GM12878 (cell line): ENCODE measurements around the gene TBC1D5. TPM values are rescaled to one million over a fixed set of nuclear protein-coding genes. Genes with fewer than 3 reads are reported as not detected.

Source experiments
- ATAC-seq: fragments of 200-7000 bp; cut with Tn5 transposase; 3 replicates; pipeline ENCODE4 v1.9.1; 2020; ENCODE audit warnings: mild to moderate bottlenecking, moderate library complexity
- BruUV-seq: library from RNA; stranded (reverse); fragments of 400-500 nt; replicated peaks from 2 replicates; lab custom pipeline; 2021; lab: Mats Ljungman, UMichigan
- CTCF ChIA-PET: fragments of 300-600 bp; sonication (Branson Sonifier 250); formaldehyde crosslinking; extraction: SDS; loops from one replicate; lab custom pipeline; 2021; ENCODE audit warnings: inconsistent platforms; lab: Yijun Ruan, JAX
- POLR2A ChIA-PET: fragments of 350-600 bp; formaldehyde crosslinking; extraction: SDS; loops from one replicate; lab custom pipeline; 2021; ENCODE audit warnings: inconsistent platforms; lab: Charles Lee
- RAD21 ChIA-PET: fragments of 300-600 bp; sonication (Branson Sonifier 250); formaldehyde crosslinking; loops from one replicate; lab custom pipeline; 2023; ENCODE audit warnings: antibody characterized with exemption; ENCODE audit not compliant: unreplicated experiment; lab: Charles Lee
- SMC1A ChIA-PET: fragments of 300-600 bp; sonication (Branson Sonifier 250); formaldehyde crosslinking; loops from one replicate; lab custom pipeline; 2023; ENCODE audit not compliant: unreplicated experiment, uncharacterized antibody; lab: Charles Lee
- DNase-seq: peaks from one replicate; pipeline ENCODE4 v3.0.0-alpha.2; 2011; ENCODE audit warnings: low read depth, low spot score
- FAIRE-seq: peaks from 3 replicates; lab custom pipeline; 2011; peaks lifted over from hg19 to GRCh38; lab: Jason Lieb, UNC
- H2AFZ ChIP-seq: 2 replicates; pipeline ENCODE4 v1.6.0; 2011; ENCODE audit warnings: low read depth, low read length, control low read depth; ENCODE audit not compliant: control insufficient read depth
- H3K27ac ChIP-seq: 2 replicates; pipeline ENCODE4 v1.5.1; 2011; ENCODE audit warnings: control low read depth; ENCODE audit not compliant: control insufficient read depth, insufficient read depth
- H3K27me3 ChIP-seq, 2 experiments: replicated peaks in 1 of 2; 2 replicates each; pipeline versions ENCODE4 v1.6.0 to v1.6.1; 2011; ENCODE audit warnings: low read length in 1 of 2; ENCODE audit not compliant: control insufficient read depth in 2 of 2, insufficient read depth in 2 of 2
- H3K36me3 ChIP-seq, 2 experiments: 2 replicates each; pipeline ENCODE4 v1.5.1; 2011; ENCODE audit warnings: low read length in 1 of 2; ENCODE audit not compliant: control insufficient read depth in 2 of 2, insufficient read depth in 2 of 2
- H3K4me1 ChIP-seq: 2 replicates; pipeline ENCODE4 v1.6.1; 2011; ENCODE audit warnings: mild to moderate bottlenecking, low read length, moderate library complexity, mixed read lengths; ENCODE audit not compliant: control insufficient read depth, insufficient read depth
- H3K4me2 ChIP-seq: 2 replicates; pipeline ENCODE4 v1.6.0; 2011; ENCODE audit warnings: control low read depth; ENCODE audit not compliant: control insufficient read depth, insufficient read depth
- H3K4me3 ChIP-seq: fragments of 200-600 bp; sonication (generic); 2 replicates; pipeline ENCODE4 v1.5.1; 2016
- H3K79me2 ChIP-seq: 2 replicates; pipeline ENCODE4 v1.6.0; 2011; ENCODE audit warnings: low read length; ENCODE audit not compliant: control insufficient read depth, insufficient read depth
- H3K9ac ChIP-seq: 2 replicates; pipeline ENCODE4 v1.8.0; 2011; ENCODE audit warnings: low read length, control low read depth, mixed read lengths; ENCODE audit not compliant: control insufficient read depth, insufficient read depth
- H3K9me3 ChIP-seq: replicated peaks from 3 replicates; pipeline ENCODE4 v1.5.1; 2011; ENCODE audit warnings: mild to moderate bottlenecking, low read length; ENCODE audit not compliant: control insufficient read depth, insufficient read depth
- H4K20me1 ChIP-seq: 2 replicates; pipeline ENCODE4 v1.6.0; 2011; ENCODE audit not compliant: control insufficient read depth, insufficient read depth
- BRCA1 ChIP-seq: IDR thresholded peaks from 2 replicates; pipeline ENCODE4 v1.6.1; 2011; ENCODE audit warnings: low read depth, low read length, improper control_type of control experiment
- ESRRA ChIP-seq: IDR thresholded peaks from 2 replicates; pipeline ENCODE4 v1.6.1; 2012; ENCODE audit warnings: mild to moderate bottlenecking, low read length, improper control_type of control experiment
- FOXK2 ChIP-seq: fragments of 450-650 bp; IDR thresholded peaks from 2 replicates; pipeline ENCODE4 v1.6.1; 2017; ENCODE audit warnings: mild to moderate bottlenecking, moderate library complexity
- IRF4 ChIP-seq: IDR thresholded peaks from 2 replicates; pipeline ENCODE4 v1.6.1; 2011; ENCODE audit warnings: low read depth, low read length
- JUNB ChIP-seq: IDR thresholded peaks from 2 replicates; pipeline ENCODE4 v1.6.1; 2016; ENCODE audit warnings: antibody characterized with exemption, mild to moderate bottlenecking
- JUND ChIP-seq: IDR thresholded peaks from 2 replicates; pipeline ENCODE4 v1.6.1; 2012; ENCODE audit warnings: low read depth, mild to moderate bottlenecking, low read length, improper control_type of control experiment, moderate library complexity
- PAX8 ChIP-seq: fragments of 450-650 bp; IDR thresholded peaks from 2 replicates; pipeline ENCODE4 v1.6.1; 2017; ENCODE audit warnings: mild to moderate bottlenecking, moderate library complexity
- POLR2AphosphoS5 ChIP-seq: IDR thresholded peaks from 2 replicates; pipeline ENCODE4 v1.6.1; 2011; ENCODE audit warnings: mild to moderate bottlenecking, low read length, inconsistent platforms
- SP1 ChIP-seq: IDR thresholded peaks from one replicate; pipeline ENCODE4 v1.6.1; 2011; ENCODE audit warnings: low read depth, low read length
- SUZ12 ChIP-seq: fragments of 200-600 bp; sonication (generic); IDR thresholded peaks from one replicate; pipeline ENCODE4 v1.6.1; 2018; ENCODE audit warnings: antibody characterized with exemption, mild to moderate bottlenecking; ENCODE audit not compliant: unreplicated experiment
- TAF1 ChIP-seq: IDR thresholded peaks from 2 replicates; pipeline ENCODE4 v1.6.1; 2011; ENCODE audit warnings: mild to moderate bottlenecking, low read depth, low read length, borderline replicate concordance
- WGBS: methylation state at CpG from one replicate; pipeline ENCODE4 v1.1.6; 2016; ENCODE audit warnings: low lambda C conversion rate; ENCODE audit not compliant: insufficient replicate concordance, insufficient coverage; ENCODE audit errors: missing lambda C conversion rate; 5-methylcytosine and 5-hydroxymethylcytosine counted together
- in situ Hi-C: fragments of 300-500 bp; cut with MboI; formaldehyde crosslinking; loops from 9 replicates; pipeline ENCODE4 v1.14.3; 2018; ENCODE audit warnings: mixed read lengths
- intact Hi-C: fragments of 100-400 bp; cut with micrococcal nuclease; formaldehyde crosslinking; loops from one replicate; pipeline ENCODE4 v1.14.2; 2022; ENCODE audit not compliant: unreplicated experiment
- polyA plus RNA-seq, 11 experiments: library from polyadenylated mRNA; depleted of rRNA in 4 of 11; unstranded in 6 of 11; stranded (reverse) in 5 of 11; fragments of >200 nt; fragmentation: Nextera tagmentation in 4 of 11; fragmentation: Illumina TruSeq in 1 of 11; extraction: Ambion mirVana in 4 of 11; extraction: Trizol in 1 of 11; gene quantifications; 1 replicate in 1 of 11; 2 replicates in 10 of 11; pipeline versions ENCODE4 v1.2.1 to v1.2.3, GENCODE V29; 2011 to 2016; ENCODE audit warnings: inconsistent platforms in 2 of 11, missing spikeins in 2 of 11, low read depth in 1 of 11
- total RNA-seq, 4 experiments: library from RNA; depleted of rRNA in 3 of 4; stranded (reverse); fragments of >200 nt in 3 of 4; fragmentation: Illumina TruSeq in 1 of 4; extraction: Trizol in 1 of 4; gene quantifications; 2 replicates each; pipeline versions ENCODE4 v1.2.1 to v1.2.3, GENCODE V29; 2013 to 2021
- TF ChIP-seq, protein P1 (sequence below): fragments of 450-650 bp; formaldehyde crosslinking; IDR thresholded peaks from 2 replicates; pipeline ENCODE4 v1.4.0; 2022; ENCODE audit warnings: mild to moderate bottlenecking, moderate library complexity
- TF ChIP-seq, protein P2 (sequence below): IDR thresholded peaks from 2 replicates; pipeline ENCODE4 v1.6.1; 2012; ENCODE audit warnings: improper control_type of control experiment, low read depth, low read length; ENCODE audit not compliant: insufficient replicate concordance
- TF ChIP-seq, protein P3 (sequence below): fragments of 450-650 bp; IDR thresholded peaks from 2 replicates; pipeline ENCODE4 v1.6.1; 2017; ENCODE audit warnings: mild to moderate bottlenecking, low read depth, inconsistent platforms; ENCODE audit not compliant: poor library complexity, severe bottlenecking

TBC1D5 gene
- total and polyA plus RNA-seq, 10 of the 15 experiments (the other 5 are each of a cell fraction or from before 2014, with no cell fraction given), result 5.5 to 61.0 (median 43.8) TPM

DNA sequence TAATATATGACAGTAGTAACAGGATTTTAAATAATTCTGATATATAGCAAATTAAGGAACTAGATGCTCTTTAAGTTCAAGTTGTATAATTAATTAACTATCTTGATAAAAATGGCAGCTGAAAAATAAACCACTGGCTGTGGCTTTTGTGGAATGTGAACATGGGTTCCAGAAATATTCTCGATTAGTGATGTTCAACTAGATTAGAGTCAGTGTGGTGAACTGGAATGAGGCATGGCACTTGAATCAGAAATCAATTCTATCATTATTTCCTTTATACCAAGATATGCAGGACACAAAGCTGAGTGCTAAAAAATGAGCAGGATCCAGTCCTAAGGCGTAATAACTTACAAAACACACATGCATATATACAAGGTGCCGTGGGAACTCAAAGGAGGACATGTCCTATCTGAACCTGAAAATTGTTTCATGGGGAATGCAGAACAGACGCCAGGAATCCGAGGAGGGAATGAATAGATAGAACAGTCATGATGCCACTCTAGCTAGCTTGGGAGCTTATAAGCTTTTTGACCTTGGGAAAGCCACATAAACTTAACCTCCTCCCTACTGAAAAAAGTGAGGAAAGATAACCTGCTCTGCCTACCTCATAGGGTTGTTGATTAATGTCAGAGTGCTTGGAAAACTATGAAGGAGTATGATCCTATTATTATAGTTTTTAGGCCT, 455.3 kb downstream of the TBC1D5 start:
- BruUV-seq, result no TSS peak
- no peaks in the 10 kb centered on the region for H3K79me2 ChIP-seq
- no peaks in the 10 kb centered on the region for H4K20me1 ChIP-seq
- ATAC-seq (no peak), FAIRE-seq (no peak), DNase-seq (no peak)
- no peak overlapping the region for H3K4me2 ChIP-seq
- H3K27me3 ChIP-seq, result no peaks in the 10 kb centered on the region
- ChIA-PET SMC1A (interaction anchor here (1.1 to 1.8 kb wide), 4 partner anchors 14 to 127 kb away, joined by 3 to 7 read pairs (median 4); no protein-coding TSS in a partner anchor), CTCF (interaction anchor here (1.3 to 1.4 kb wide), 3 partner anchors 9 to 126 kb away, joined by 3 to 5 read pairs (median 5); no protein-coding TSS in a partner anchor), RAD21 (interaction anchor here (0.6 kb wide), 1 partner anchor 14 kb away, joined by 3 read pairs; no protein-coding TSS in a partner anchor), POLR2A (no interaction called here)
- H3K9me3 ChIP-seq, result no peaks in the 10 kb centered on the region
- no peak overlapping the region for H3K9ac ChIP-seq
- WGBS, result 89% methylated on average over 5 of the region's 5 CpGs
- peaks cover 4% of the 10 kb centered on the region in 2 experiments; a peak in 3 of 4 replicates for H3K36me3 ChIP-seq
- H3K27ac ChIP-seq, result no peak overlapping the region
- in situ Hi-C loops (no loop called here), intact Hi-C loops (no loop called here)
- no peak overlapping the region for H2AFZ ChIP-seq
- H3K4me3 ChIP-seq, result no peak overlapping the region
- H3K4me1 ChIP-seq, result no peaks in the 10 kb centered on the region
- no peak for TF ChIP-seq JUND
- TF ChIP-seq, protein P1, sequence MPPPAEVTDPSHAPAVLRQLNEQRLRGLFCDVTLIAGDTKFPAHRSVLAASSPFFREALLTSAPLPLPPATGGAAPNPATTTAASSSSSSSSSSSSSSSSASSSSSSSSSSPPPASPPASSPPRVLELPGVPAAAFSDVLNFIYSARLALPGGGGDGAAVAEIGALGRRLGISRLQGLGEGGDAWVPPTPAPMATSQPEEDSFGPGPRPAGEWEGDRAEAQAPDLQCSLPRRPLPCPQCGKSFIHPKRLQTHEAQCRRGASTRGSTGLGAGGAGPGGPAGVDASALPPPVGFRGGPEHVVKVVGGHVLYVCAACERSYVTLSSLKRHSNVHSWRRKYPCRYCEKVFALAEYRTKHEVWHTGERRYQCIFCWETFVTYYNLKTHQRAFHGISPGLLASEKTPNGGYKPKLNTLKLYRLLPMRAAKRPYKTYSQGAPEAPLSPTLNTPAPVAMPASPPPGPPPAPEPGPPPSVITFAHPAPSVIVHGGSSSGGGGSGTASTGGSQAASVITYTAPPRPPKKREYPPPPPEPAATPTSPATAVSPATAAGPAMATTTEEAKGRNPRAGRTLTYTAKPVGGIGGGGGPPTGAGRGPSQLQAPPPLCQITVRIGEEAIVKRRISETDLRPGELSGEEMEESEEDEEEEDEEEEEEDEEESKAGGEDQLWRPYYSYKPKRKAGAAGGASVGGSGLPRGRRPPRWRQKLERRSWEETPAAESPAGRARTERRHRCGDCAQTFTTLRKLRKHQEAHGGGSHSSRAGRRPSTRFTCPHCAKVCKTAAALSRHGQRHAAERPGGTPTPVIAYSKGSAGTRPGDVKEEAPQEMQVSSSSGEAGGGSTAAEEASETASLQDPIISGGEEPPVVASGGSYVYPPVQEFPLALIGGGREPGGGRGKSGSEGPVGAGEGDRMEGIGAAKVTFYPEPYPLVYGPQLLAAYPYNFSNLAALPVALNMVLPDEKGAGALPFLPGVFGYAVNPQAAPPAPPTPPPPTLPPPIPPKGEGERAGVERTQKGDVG (CRISPR knock-in tag), result no peak
- no peak for TF ChIP-seq JUNB
- no peak for TF ChIP-seq IRF4
- no peak for TF ChIP-seq BRCA1
- TF ChIP-seq FOXK2, result no peak
- no peak for TF ChIP-seq PAX8
- no peak for TF ChIP-seq POLR2AphosphoS5
- no peak for TF ChIP-seq SP1
- TF ChIP-seq ESRRA, result no peak
- no peak for TF ChIP-seq TAF1
- TF ChIP-seq, protein P2, sequence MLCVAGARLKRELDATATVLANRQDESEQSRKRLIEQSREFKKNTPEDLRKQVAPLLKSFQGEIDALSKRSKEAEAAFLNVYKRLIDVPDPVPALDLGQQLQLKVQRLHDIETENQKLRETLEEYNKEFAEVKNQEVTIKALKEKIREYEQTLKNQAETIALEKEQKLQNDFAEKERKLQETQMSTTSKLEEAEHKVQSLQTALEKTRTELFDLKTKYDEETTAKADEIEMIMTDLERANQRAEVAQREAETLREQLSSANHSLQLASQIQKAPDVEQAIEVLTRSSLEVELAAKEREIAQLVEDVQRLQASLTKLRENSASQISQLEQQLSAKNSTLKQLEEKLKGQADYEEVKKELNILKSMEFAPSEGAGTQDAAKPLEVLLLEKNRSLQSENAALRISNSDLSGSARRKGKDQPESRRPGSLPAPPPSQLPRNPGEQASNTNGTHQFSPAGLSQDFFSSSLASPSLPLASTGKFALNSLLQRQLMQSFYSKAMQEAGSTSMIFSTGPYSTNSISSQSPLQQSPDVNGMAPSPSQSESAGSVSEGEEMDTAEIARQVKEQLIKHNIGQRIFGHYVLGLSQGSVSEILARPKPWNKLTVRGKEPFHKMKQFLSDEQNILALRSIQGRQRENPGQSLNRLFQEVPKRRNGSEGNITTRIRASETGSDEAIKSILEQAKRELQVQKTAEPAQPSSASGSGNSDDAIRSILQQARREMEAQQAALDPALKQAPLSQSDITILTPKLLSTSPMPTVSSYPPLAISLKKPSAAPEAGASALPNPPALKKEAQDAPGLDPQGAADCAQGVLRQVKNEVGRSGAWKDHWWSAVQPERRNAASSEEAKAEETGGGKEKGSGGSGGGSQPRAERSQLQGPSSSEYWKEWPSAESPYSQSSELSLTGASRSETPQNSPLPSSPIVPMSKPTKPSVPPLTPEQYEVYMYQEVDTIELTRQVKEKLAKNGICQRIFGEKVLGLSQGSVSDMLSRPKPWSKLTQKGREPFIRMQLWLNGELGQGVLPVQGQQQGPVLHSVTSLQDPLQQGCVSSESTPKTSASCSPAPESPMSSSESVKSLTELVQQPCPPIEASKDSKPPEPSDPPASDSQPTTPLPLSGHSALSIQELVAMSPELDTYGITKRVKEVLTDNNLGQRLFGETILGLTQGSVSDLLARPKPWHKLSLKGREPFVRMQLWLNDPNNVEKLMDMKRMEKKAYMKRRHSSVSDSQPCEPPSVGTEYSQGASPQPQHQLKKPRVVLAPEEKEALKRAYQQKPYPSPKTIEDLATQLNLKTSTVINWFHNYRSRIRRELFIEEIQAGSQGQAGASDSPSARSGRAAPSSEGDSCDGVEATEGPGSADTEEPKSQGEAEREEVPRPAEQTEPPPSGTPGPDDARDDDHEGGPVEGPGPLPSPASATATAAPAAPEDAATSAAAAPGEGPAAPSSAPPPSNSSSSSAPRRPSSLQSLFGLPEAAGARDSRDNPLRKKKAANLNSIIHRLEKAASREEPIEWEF, result no peak
- TF ChIP-seq, protein P3, sequence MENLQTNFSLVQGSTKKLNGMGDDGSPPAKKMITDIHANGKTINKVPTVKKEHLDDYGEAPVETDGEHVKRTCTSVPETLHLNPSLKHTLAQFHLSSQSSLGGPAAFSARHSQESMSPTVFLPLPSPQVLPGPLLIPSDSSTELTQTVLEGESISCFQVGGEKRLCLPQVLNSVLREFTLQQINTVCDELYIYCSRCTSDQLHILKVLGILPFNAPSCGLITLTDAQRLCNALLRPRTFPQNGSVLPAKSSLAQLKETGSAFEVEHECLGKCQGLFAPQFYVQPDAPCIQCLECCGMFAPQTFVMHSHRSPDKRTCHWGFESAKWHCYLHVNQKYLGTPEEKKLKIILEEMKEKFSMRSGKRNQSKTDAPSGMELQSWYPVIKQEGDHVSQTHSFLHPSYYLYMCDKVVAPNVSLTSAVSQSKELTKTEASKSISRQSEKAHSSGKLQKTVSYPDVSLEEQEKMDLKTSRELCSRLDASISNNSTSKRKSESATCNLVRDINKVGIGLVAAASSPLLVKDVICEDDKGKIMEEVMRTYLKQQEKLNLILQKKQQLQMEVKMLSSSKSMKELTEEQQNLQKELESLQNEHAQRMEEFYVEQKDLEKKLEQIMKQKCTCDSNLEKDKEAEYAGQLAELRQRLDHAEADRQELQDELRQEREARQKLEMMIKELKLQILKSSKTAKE, result no peak
- TF ChIP-seq SUZ12, result no peak
